Natural killer cell treated with Interleukin-12 subunit alpha and Interleukin-12 subunit beta and Interleukin-15 and Interleukin-18, amount 100 ng/mL, for 72 hours (primary cell): Measurements from ENCODE around the gene LRP1. TPM values are rescaled to one million over a fixed set of nuclear protein-coding genes. Genes with fewer than 3 reads are reported as not detected.
A peak's percentile ranks its signal among the peaks of the same experiment; 100 is the strongest.

Experiments used
- ATAC-seq, 2 donors: fragments of 150-1000 bp; cut with Tn5 transposase in 1 of 2; sonication (Bioruptor Pico), chemical (Tn5 transposase) in 1 of 2; 2 replicates each; pipeline ENCODE4 v1.10.0; 2021
- DNase-seq: peaks from one replicate; pipeline ENCODE4 v3.0.0; 2022; ENCODE audit warnings: low spot score
- H3K27ac Mint-ChIP-seq, 2 donors: 1 replicate in 1 of 2; 2 replicates in 1 of 2; pipeline ENCODE4 v1.8.0; 2022; ENCODE audit warnings: mixed read lengths in 2 of 2, mild to moderate bottlenecking in 1 of 2, moderate library complexity in 1 of 2
- H3K27me3 Mint-ChIP-seq, 2 donors: 1 replicate in 1 of 2; 2 replicates in 1 of 2; pipeline ENCODE4 v1.8.0; 2022; ENCODE audit warnings: mixed read lengths in 2 of 2
- H3K36me3 Mint-ChIP-seq: one replicate; pipeline ENCODE4 v1.8.0; 2022; ENCODE audit warnings: mixed read lengths
- H3K4me1 Mint-ChIP-seq, 2 donors: 1 replicate in 1 of 2; 2 replicates in 1 of 2; pipeline ENCODE4 v1.8.0; 2022; ENCODE audit warnings: low read depth in 2 of 2, mixed read lengths in 2 of 2, mild to moderate bottlenecking in 1 of 2
- H3K4me3 Mint-ChIP-seq: one replicate; pipeline ENCODE4 v1.8.0; 2022; ENCODE audit warnings: mixed read lengths
- H3K9me3 Mint-ChIP-seq: 2 replicates; pipeline ENCODE4 v1.8.0; 2022; ENCODE audit warnings: mixed read lengths
- total RNA-seq, 2 donors: library from RNA; stranded (reverse); gene quantifications; one replicate each; pipeline ENCODE4 v1.2.3, GENCODE V29; 2022

Gene LRP1
- total RNA-seq = under 1 TPM; 0.42 to 0.45 TPM

DNA sequence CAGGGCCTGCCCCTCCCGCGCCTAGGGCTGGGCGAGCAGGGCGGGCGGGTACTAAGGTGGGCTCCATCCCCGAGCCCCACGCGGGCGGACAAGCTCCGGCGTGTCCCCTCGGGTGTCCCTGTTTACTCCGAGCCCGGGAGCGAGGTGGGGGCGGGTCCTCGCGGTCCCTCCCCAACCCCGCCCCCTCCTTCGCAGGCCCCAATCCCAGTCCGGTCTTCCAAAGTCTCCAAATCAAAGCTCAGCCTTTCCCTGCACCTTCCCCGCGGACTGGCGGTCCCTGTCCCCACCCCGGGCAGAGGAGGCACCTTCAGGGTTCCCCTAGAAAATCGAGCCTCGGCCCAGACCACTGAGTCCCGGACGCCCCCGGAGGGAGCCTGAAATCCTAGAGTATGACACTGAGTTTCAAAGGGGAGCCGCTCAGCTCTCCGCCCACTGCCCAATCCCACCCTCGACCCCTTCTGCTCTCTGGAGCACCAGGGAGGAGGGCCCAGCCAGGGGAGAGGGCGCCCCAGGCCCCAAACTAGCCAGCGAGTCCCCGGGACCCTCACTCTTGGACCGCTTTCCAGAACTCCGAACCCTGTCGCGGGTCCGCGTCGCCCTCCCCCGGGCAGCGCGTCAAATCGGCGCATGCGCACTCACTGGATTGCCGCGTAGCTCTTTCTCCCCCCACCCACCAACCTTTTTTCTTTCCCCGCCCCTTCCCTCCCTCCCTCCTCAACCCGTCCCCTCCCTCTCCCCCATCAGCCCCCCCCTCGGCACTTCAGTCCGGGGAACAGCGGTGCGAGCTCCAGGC, at the start of gene LRP1:
TSS of gene LRP1 (plus strand) at position 758 of the 793 bp plus-strand sequence. CDS start 482 bp downstream, outside the sequence.
- Mint-ChIP-seq H3K4me3 (peak within 1 kb of the TSS; percentile 77), H3K27ac (peak within 1 kb of the TSS in 1 of 2 donors; percentile 47), H3K4me1 (peaks cover 6 to 7% of the 10 kb centered on the region in 2 donors), H3K9me3 (no peaks in the 10 kb centered on the region), H3K27me3 (peaks cover 22 to 37% of the 10 kb centered on the region in 2 donors), H3K36me3 (peaks cover 6% of the 10 kb centered on the region)
- peak; percentile 63 for DNase-seq
- ATAC-seq = peak; percentile 67 to 76

DNA sequence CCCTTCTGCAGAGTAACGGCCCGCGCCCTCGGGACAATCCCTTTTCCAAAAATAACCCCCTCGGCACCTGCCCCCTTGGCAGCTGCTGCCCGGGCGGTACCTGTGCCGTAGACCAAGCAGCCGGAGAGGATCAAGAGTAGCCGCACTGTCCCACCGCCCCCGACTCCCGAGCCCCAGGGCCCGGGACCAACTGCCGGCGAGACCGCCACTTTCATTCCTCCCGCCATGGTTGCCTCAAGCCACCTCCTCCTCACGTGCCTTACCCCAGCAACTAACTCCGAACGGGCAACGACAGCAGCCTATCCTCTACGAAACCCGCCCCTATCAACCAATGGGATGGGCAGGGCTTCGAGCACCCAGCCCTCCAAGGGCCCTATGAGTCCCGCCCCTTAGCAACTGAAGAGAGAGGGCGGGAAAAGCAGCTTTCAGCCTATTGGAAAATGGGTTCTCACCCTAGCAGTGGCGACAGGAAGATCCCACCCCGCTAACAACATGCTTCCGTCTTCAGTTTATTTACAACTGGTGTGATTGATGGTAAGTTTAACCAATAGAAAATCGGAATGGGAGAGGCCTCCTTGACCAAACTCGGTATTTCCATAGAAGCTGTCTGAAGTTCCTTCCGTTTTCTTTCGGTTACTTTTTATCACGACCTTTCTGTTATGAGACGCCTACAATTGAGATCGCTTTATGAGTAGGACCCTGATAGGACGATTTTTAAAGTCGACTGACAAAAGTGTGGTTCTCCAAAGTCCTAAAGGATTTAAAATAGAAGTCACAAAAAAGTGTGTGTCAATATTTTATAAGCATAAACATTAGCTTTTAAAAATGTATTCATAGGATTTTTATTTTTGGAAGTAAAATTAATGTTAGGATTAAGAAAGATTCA, 49.5 kb upstream of the LRP1 start, which contains the start of gene NEMP1:
TSS of gene NEMP1 (minus strand) at position 273 of the 886 bp plus-strand sequence. CDS start at position 227, 46 bp downstream.
- Mint-ChIP-seq H3K4me3 (peak within 1 kb of the TSS; percentile 99), H3K27ac (peak within 1 kb of the TSS; percentile 97 to 99), H3K27me3 (no peaks in the 10 kb centered on the region), H3K9me3 (no peaks in the 10 kb centered on the region), H3K4me1 (peaks cover 0 to 9% of the 10 kb centered on the region in 2 donors), H3K36me3 (no peaks in the 10 kb centered on the region)
- ATAC-seq (peak; percentile 99), DNase-seq (peak; percentile 98)

DNA sequence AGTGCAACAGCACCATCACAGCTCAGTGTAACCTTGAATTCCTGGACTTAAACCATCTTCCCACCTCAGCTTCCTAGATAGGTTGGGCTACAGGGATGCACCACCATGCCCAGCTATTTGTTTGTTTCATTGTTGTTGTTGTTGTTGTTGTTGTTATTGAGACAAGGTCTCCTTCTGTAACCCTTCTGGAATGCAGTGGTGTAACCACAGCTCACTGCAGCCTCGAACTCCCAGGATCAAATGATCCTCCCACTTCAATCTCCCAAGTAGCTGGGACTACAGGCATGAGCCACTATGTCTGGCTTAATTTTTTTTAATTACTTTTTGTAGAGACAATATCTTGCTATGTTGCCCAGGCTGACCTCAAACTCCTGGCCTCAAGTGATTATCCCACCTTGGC, 48.5 kb upstream of the LRP1 start:
- Mint-ChIP-seq H3K4me3 (peak overlapping the region; percentile 99), H3K27me3 (no peaks in the 10 kb centered on the region), H3K4me1 (peaks cover 0 to 9% of the 10 kb centered on the region in 2 donors), H3K27ac (peak overlapping the region; percentile 97 to 99), H3K9me3 (no peaks in the 10 kb centered on the region), H3K36me3 (no peaks in the 10 kb centered on the region)
- ATAC-seq = no peak
- DNase-seq = no peak

DNA sequence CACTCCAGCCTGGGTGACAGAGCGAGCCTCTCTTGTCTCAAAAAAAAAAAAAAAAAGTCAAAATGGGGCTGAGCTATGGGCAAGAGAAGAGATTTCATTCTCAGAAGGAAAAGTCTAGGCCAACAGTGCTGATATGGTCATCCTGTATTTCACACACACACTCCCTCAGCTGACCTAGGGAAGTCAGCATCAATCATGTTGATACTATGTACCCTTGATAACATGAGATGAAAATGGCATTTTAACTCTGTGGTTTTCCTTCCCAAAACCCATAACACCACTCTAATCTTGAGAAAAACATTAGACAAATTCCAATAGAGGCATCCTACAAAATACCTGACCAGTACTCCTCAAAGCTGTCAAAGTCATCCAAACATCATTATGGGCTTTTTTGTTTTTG, 47.4 kb upstream of the LRP1 start:
- Mint-ChIP-seq H3K4me1 (peaks cover 4 to 16% of the 10 kb centered on the region in 2 donors), H3K27me3 (no peaks in the 10 kb centered on the region), H3K36me3 (no peaks in the 10 kb centered on the region), H3K27ac (no peak overlapping the region), H3K4me3 (no peak overlapping the region), H3K9me3 (no peaks in the 10 kb centered on the region)
- ATAC-seq (no peak), DNase-seq (no peak)

DNA sequence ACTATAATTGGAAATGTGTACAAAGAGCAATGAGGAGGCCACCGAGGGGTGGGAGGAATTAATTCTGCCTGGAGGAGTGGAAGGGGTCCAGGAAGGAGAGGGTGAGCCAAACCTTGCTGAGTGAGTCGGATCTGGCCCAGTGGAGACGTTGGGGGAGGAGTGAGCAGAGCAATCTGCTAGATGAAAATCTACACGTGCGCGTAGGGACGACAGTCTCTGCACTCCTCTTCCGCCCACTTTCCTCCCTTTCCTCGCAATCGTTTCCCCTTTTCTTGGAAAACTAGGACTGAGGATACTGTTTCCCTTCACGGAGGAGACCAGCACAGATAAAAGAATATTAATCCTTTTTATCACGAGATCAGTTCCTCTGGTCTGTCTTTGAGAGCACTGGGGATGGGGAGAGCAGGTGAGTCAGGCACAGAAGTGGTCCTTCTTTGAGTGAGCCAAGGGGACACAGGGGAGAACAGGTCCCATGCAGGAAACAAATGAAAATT, 42.2 kb upstream of the LRP1 start:
- H3K9me3 Mint-ChIP-seq = no peaks in the 10 kb centered on the region
- DNase-seq (no peak), ATAC-seq (no peak)
- H3K4me3 Mint-ChIP-seq = peak overlapping the region; percentile 90
- H3K27me3 Mint-ChIP-seq = no peaks in the 10 kb centered on the region
- H3K36me3 Mint-ChIP-seq = no peaks in the 10 kb centered on the region
- H3K4me1 Mint-ChIP-seq = peaks cover 36 to 43% of the 10 kb centered on the region in 2 donors
- peak overlapping the region; percentile 94 to 96 for H3K27ac Mint-ChIP-seq

DNA sequence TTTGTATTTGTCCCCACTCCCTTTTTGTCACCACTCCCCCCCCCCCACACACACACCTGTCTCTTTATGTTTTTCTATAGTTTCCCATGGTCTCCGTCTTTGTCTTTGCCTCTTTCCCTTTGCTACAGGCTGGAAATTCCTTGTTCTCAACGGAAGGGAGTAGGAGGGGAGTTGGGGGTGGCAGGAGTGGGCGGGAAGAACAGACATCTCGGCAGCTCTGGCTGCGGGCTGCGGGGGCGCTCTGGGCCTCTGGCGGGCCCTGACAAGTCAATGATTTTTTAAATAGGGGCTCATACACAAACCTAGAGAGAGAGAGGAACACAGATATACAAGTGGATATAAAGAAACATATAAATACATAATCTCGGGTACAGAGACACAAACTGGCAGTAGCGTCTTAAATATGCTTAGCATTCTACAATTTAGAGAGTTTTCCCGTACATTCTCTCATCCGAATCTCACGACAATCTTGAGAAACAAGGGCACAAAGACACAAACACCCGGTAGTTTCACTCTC, 41.7 kb upstream of the LRP1 start:
- no peak for ATAC-seq
- H3K9me3 Mint-ChIP-seq = no peaks in the 10 kb centered on the region
- DNase-seq = no peak
- H3K4me3 Mint-ChIP-seq = peak overlapping the region; percentile 90
- H3K36me3 Mint-ChIP-seq = no peaks in the 10 kb centered on the region
- H3K4me1 Mint-ChIP-seq = peaks cover 38 to 43% of the 10 kb centered on the region in 2 donors
- H3K27me3 Mint-ChIP-seq = no peaks in the 10 kb centered on the region
- peak overlapping the region; percentile 94 to 96 for H3K27ac Mint-ChIP-seq

DNA sequence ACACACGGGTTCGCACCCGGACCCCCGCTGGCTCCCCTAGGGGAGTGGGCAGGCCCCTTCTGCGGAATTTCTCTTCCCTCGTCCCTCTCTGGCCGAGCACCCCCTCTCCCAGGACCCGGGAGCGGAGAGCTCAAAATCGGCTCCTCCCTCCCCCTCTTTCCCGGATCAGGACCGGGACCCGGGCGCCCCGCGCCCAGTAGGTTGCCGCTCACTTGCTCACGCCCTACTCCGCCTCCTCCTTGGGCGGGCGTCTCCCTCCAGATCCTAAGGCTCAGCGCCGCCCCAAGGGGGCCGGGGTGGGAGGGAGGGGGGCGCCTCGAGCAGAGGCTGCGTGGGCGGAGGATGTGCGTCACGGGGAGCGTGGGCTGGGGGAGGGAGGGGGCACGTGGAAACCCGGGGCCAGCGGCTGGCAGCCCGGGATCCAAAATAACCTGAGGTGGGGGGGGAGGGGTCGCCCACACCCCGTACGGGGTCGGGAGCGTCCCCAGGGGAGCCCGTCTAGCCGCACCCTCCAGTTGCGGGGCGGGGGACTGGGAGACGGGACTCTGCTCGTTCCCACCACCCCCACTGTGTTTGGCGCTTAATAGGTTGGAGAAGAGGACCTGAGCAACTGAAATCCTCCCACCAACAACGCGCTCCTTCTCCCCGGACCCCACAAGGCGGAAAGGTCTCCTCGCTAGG, 41.1 kb upstream of the LRP1 start:
- peak; percentile 61 to 70 for ATAC-seq
- Mint-ChIP-seq H3K4me1 (peaks cover 38 to 45% of the 10 kb centered on the region in 2 donors), H3K4me3 (peak overlapping the region; percentile 90), H3K27ac (peak overlapping the region; percentile 94 to 96), H3K36me3 (no peaks in the 10 kb centered on the region), H3K9me3 (no peaks in the 10 kb centered on the region), H3K27me3 (no peaks in the 10 kb centered on the region)
- peak; percentile 89 for DNase-seq

DNA sequence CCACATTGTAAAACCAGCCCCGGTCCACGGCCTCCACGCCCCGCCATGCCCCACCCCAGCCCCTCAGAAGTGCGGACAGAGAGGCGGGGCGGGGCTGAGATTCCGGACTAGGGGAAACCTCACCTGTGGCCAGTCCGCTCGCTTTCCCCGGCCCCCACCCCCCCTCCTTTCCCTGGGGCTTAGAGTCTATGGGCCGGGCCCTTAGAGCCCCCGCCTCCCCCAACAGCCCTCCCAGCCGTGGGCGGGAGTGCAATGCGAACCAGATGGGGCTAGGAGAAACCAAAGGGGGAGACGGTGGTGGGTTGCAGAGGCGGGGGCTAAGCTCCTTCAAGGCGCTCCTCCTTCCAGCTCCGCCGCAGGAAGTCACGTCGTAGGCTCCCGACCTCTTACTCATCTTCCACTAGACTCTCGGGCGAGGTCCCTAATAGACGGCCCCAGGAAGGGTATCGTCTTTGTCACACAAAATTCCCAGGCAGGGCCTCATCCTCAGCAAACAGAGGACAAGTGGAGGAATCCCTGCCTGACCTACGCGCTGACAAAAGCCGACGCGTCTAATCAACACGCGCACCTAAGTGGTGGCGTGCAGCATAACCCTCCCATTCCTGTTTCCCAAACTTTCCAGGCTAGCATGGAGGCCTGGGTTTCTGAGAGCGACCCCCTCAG, 40.5 kb upstream of the LRP1 start:
- Mint-ChIP-seq H3K4me1 (peaks cover 44 to 49% of the 10 kb centered on the region in 2 donors), H3K9me3 (no peaks in the 10 kb centered on the region), H3K4me3 (peak overlapping the region; percentile 90), H3K36me3 (no peaks in the 10 kb centered on the region), H3K27me3 (no peaks in the 10 kb centered on the region), H3K27ac (peak overlapping the region; percentile 94 to 96)
- ATAC-seq = peak; percentile 14 to 54
- peak; percentile 85 for DNase-seq

DNA sequence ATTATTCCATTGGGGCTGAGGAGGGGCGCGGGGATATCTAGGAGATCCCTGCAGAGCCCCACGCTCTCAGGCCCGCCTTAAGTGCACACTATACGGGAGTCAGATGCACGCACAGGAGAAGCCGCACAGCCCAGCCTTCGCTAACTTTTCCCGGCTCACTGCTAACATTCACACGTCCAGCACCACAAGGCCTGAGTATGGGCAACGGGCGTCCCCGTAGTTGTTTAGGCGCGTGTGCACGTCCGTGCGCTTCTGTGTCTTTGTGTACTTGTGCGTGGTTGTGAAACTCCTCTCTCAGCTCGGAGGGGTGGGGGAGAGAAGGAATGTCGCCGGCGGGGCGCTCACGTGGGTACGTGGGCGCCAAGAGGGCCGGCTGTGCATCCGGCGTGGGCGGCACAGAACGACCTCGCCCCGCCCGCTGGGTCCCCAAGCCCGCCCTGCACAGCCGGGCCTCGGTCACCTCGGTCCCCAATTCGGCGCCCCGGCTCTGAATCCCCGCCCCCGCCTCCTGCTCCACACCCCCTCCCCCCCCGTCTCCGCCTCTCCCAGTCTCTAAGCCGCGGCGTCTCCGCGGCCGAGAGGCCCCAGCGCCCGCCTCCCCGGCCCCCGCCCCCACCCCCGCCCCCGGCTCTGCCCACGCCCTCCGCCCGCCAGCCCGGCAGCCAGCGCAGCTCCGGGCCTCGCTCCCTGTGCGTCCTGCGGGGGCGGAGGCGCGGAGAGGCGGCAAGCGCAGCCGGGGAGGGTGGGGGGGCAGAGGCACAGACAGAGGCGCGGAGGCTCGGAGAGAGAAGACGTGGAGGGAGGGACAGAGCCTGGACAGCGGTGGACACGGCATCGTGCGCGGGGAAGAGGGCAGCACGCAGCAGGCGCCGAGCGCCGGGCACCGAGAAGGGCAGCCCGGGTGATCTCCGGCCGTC, 39.7 kb upstream of the LRP1 start, which contains the start of gene NAB2:
TSS of gene NAB2 (plus strand) at position 761 of the 917 bp plus-strand sequence. CDS start 158 bp downstream, outside the sequence.
- Mint-ChIP-seq H3K9me3 (no peaks in the 10 kb centered on the region), H3K27me3 (no peaks in the 10 kb centered on the region), H3K4me3 (peak within 1 kb of the TSS; percentile 91), H3K4me1 (peaks cover 47 to 53% of the 10 kb centered on the region in 2 donors), H3K27ac (peak within 1 kb of the TSS; percentile 94 to 96), H3K36me3 (no peaks in the 10 kb centered on the region)
- ATAC-seq = peak; percentile 89 to 90
- peak; percentile 97 for DNase-seq

DNA sequence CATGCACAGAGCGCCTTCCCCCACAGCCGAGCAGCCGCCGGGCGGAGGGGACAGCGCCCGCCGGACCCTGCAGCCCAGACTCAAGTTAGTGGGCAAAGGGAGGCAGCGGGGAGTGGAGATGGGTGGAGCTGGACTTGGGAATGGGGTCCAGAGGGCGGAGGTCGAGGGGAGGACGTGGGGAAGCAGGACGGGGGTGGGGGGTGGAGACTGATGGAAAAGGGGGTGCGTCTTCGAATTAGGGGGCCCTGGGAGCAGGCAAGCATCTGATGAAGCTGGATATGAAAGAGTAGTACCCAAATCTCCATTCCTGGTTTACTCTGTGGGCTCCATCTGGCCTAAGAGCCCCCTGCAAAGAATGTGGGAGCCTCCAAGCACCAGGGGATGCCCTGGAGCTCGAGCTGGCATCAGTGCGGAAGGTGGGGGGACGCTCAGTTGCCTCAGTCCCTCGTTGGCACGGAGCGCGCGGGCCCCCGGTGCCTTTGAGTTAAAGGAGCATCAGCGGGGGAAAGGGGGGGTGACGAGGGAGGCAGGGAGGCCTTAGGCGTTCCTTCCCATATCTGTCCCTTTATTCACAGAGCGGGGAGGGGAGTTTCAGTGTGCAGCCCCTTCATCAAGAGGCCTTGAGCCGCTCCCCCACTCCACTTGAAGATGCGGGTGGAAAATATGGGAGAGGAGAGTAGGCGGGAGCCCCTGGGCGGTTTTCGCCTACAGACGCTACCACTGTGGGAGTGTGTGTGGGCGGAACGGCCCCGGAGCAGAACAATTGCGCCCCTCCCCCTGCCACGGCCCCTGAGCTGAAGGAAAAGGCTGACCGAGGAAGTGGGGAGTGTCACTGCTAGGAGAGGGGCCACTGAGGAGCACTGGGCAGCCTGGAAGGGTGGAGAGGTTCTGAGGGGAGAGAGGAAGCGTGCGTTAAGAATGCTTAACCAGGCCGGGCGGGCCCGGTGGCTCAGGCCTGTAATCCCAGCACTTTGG, 38.7 kb upstream of the LRP1 start:
- DNase-seq (no peak), ATAC-seq (no peak)
- Mint-ChIP-seq H3K4me1 (peaks cover 49 to 56% of the 10 kb centered on the region in 2 donors), H3K27me3 (no peaks in the 10 kb centered on the region), H3K36me3 (no peaks in the 10 kb centered on the region), H3K9me3 (no peaks in the 10 kb centered on the region), H3K4me3 (peak overlapping the region; percentile 91), H3K27ac (peak overlapping the region; percentile 73 to 88)

DNA sequence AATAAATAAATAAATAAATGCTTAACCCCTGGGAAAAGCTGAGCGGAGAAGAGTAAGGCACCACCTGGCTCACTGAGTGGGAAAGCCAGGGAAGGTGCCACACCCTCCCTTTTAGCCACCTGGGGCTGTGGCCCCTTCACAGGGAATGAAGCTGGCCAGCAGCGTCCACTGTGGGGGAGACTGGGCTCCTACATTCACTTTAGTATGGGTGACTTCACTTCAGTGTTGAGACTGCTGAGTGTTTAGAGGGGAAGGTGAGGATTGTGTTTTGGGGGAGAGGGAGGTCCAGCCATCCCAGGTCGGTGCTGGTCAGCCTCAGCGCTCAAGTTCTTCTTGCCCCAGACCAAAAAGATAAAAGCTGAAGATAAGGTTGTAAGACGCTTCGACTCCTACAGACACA, 37.8 kb upstream of the LRP1 start:
- H3K4me3 Mint-ChIP-seq = no peak overlapping the region
- no peaks in the 10 kb centered on the region for H3K36me3 Mint-ChIP-seq
- peaks cover 49 to 53% of the 10 kb centered on the region in 2 donors for H3K4me1 Mint-ChIP-seq
- H3K27ac Mint-ChIP-seq = no peak overlapping the region
- ATAC-seq = no peak
- no peaks in the 10 kb centered on the region for H3K9me3 Mint-ChIP-seq
- no peaks in the 10 kb centered on the region for H3K27me3 Mint-ChIP-seq
- DNase-seq = no peak
